Mesendoderm (in vitro differentiated cells): ENCODE results near the gene MTERF4.

Source experiments
- DNase-seq: peaks from one replicate; pipeline ENCODE4 v3.0.0; 2013
- H2AK5ac ChIP-seq: 2 replicates; pipeline ENCODE4 v1.6.1; 2013; ENCODE audit warnings: low read length, inconsistent platforms
- H2BK120ac ChIP-seq: 2 replicates; pipeline ENCODE4 v1.6.1; 2013; ENCODE audit warnings: low read depth, mild to moderate bottlenecking, low read length, moderate library complexity, mixed read lengths
- H2BK15ac ChIP-seq: replicated peaks from 2 replicates; pipeline ENCODE4 v1.6.1; 2013; ENCODE audit warnings: low read depth, mild to moderate bottlenecking, moderate library complexity
- H2BK5ac ChIP-seq: 2 replicates; pipeline ENCODE4 v1.6.1; 2013; ENCODE audit warnings: low read length, inconsistent platforms
- H3K18ac ChIP-seq: 2 replicates; pipeline ENCODE4 v1.6.1; 2013; ENCODE audit warnings: mild to moderate bottlenecking, low read length, mixed read lengths
- H3K23ac ChIP-seq: one replicate; pipeline ENCODE4 v1.6.1; 2013; ENCODE audit warnings: low read length
- H3K27ac ChIP-seq: 2 replicates; pipeline ENCODE4 v1.5.1; 2013; ENCODE audit warnings: low read depth, mild to moderate bottlenecking, inconsistent platforms, low read length, moderate library complexity
- H3K27me3 ChIP-seq: 2 replicates; pipeline ENCODE4 v1.6.1; 2013; ENCODE audit warnings: low read length, control low read depth, mild to moderate bottlenecking, inconsistent platforms; ENCODE audit not compliant: insufficient read depth, poor library complexity
- H3K36me3 ChIP-seq: 2 replicates; pipeline ENCODE4 v1.6.1; 2013; ENCODE audit warnings: low read length, inconsistent platforms; ENCODE audit not compliant: control insufficient read depth, insufficient read depth
- H3K4ac ChIP-seq: one replicate; pipeline ENCODE4 v1.6.1; 2013; ENCODE audit warnings: low read depth, mild to moderate bottlenecking, low read length, moderate library complexity
- H3K4me1 ChIP-seq: 2 replicates; pipeline ENCODE4 v1.6.1; 2013; ENCODE audit warnings: low read depth, low read length, inconsistent platforms; ENCODE audit not compliant: control insufficient read depth
- H3K4me2 ChIP-seq: 2 replicates; pipeline ENCODE4 v1.6.1; 2013; ENCODE audit warnings: low read length
- H3K4me3 ChIP-seq: 2 replicates; pipeline ENCODE4 v1.5.1; 2013; ENCODE audit warnings: mild to moderate bottlenecking, low read length
- H3K56ac ChIP-seq: one replicate; pipeline ENCODE4 v1.6.1; 2013; ENCODE audit warnings: low read length
- H3K79me1 ChIP-seq: 2 replicates; pipeline ENCODE4 v1.6.1; 2013; ENCODE audit warnings: low read length, inconsistent platforms
- H3K79me2 ChIP-seq: 2 replicates; pipeline ENCODE4 v1.6.1; 2013; ENCODE audit warnings: mild to moderate bottlenecking, low read length; ENCODE audit not compliant: control insufficient read depth, insufficient read depth
- H3K9ac ChIP-seq: 2 replicates; pipeline ENCODE4 v1.6.1; 2013; ENCODE audit warnings: low read length, inconsistent platforms
- H4K5ac ChIP-seq: one replicate; pipeline ENCODE4 v1.6.1; 2013; ENCODE audit warnings: low read length
- H4K8ac ChIP-seq: one replicate; pipeline ENCODE4 v1.6.1; 2013; ENCODE audit warnings: low read depth, mild to moderate bottlenecking, control low read depth, low read length, moderate library complexity
- WGBS: extraction: QIAGEN DNeasy Blood & Tissue Kit; methylation state at CpG from one replicate; pipeline ENCODE4 v1.1.7; 2013; ENCODE audit warnings: low lambda C conversion rate, missing lambda C conversion rate; ENCODE audit not compliant: insufficient coverage; ENCODE audit errors: extremely low coverage; 5-methylcytosine and 5-hydroxymethylcytosine counted together

MTERF4 gene

GRCh38 chr2:241073166-241074064, 28.7 kb downstream of the MTERF4 start:
- no peak for DNase-seq
- H3K4me3 ChIP-seq, result no peak overlapping the region
- no peak overlapping the region for H4K8ac ChIP-seq
- no CpG with 5 or more reads among the region's 25 CpGs for WGBS
- H3K27ac ChIP-seq, result no peak overlapping the region
- H4K5ac ChIP-seq, result no peak overlapping the region
- no peak overlapping the region for H3K56ac ChIP-seq
- no peaks in the 10 kb centered on the region for H3K4me1 ChIP-seq
- no peak overlapping the region for H3K4ac ChIP-seq
- H2BK15ac ChIP-seq, result no peak overlapping the region
- no peaks in the 10 kb centered on the region for H3K27me3 ChIP-seq
- no peaks in the 10 kb centered on the region for H3K79me1 ChIP-seq
- no peak overlapping the region for H2AK5ac ChIP-seq
- H3K18ac ChIP-seq, result no peak overlapping the region
- no peaks in the 10 kb centered on the region for H3K36me3 ChIP-seq
- no peak overlapping the region for H3K4me2 ChIP-seq
- H2BK120ac ChIP-seq, result no peak overlapping the region
- no peak overlapping the region for H2BK5ac ChIP-seq
- peak overlapping the region; percentile 11 for H3K23ac ChIP-seq
- no peaks in the 10 kb centered on the region for H3K79me2 ChIP-seq
- H3K9ac ChIP-seq, result no peak overlapping the region

GRCh38 chr2:241072553-241073165, 29.4 kb downstream of the MTERF4 start:
- Histone ChIP-seq H2BK120ac (no peak overlapping the region), H3K36me3 (no peaks in the 10 kb centered on the region), H3K79me2 (no peaks in the 10 kb centered on the region)

GRCh38 chr2:241072151-241072550, 29.9 kb downstream of the MTERF4 start:
- no peak overlapping the region for H3K4me3 ChIP-seq
- no CpG with 5 or more reads among the region's 9 CpGs for WGBS
- H4K5ac ChIP-seq, result no peak overlapping the region
- no peaks in the 10 kb centered on the region for H3K79me1 ChIP-seq
- H2BK5ac ChIP-seq, result no peak overlapping the region
- H3K4me2 ChIP-seq, result no peak overlapping the region
- no peak overlapping the region for H3K27ac ChIP-seq
- H3K18ac ChIP-seq, result no peak overlapping the region
- no peak overlapping the region for H3K23ac ChIP-seq
- no peak overlapping the region for H3K9ac ChIP-seq
- H3K4ac ChIP-seq, result no peak overlapping the region
- H3K36me3 ChIP-seq, result no peaks in the 10 kb centered on the region
- H3K4me1 ChIP-seq, result no peaks in the 10 kb centered on the region
- H3K27me3 ChIP-seq, result no peaks in the 10 kb centered on the region
- no peaks in the 10 kb centered on the region for H3K79me2 ChIP-seq
- H2BK15ac ChIP-seq, result no peak overlapping the region
- H2BK120ac ChIP-seq, result no peak overlapping the region
- H2AK5ac ChIP-seq, result no peak overlapping the region
- no peak for DNase-seq
- no peak overlapping the region for H4K8ac ChIP-seq
- H3K56ac ChIP-seq, result no peak overlapping the region

More at GRCh38 chr2:241072553-241073165, 29.4 kb downstream of the MTERF4 start:
- WGBS, result no CpG with 5 or more reads among the region's 14 CpGs
- Histone ChIP-seq H3K4me3 (no peak overlapping the region), H3K18ac (no peak overlapping the region), H3K79me1 (no peaks in the 10 kb centered on the region), H2BK15ac (no peak overlapping the region), H2AK5ac (no peak overlapping the region), H3K4me2 (no peak overlapping the region), H3K23ac (no peak overlapping the region), H3K4ac (no peak overlapping the region), H3K9ac (no peak overlapping the region), H4K5ac (no peak overlapping the region), H2BK5ac (no peak overlapping the region), H3K4me1 (no peaks in the 10 kb centered on the region), H3K56ac (no peak overlapping the region), H4K8ac (no peak overlapping the region), H3K27me3 (no peaks in the 10 kb centered on the region), H3K27ac (no peak overlapping the region)
- no peak for DNase-seq

GRCh38 chr2:241071677-241072111, 30.4 kb downstream of the MTERF4 start:
- Histone ChIP-seq H3K27ac (no peak overlapping the region), H4K5ac (no peak overlapping the region), H3K9ac (no peak overlapping the region), H3K4me2 (no peak overlapping the region), H3K36me3 (no peaks in the 10 kb centered on the region), H3K56ac (no peak overlapping the region), H2BK5ac (no peak overlapping the region), H4K8ac (no peak overlapping the region), H3K4me3 (no peak overlapping the region), H3K4ac (no peak overlapping the region), H3K79me1 (no peaks in the 10 kb centered on the region), H3K4me1 (no peaks in the 10 kb centered on the region), H3K79me2 (no peaks in the 10 kb centered on the region), H2BK15ac (no peak overlapping the region), H3K27me3 (no peaks in the 10 kb centered on the region), H3K18ac (no peak overlapping the region), H3K23ac (no peak overlapping the region), H2AK5ac (no peak overlapping the region), H2BK120ac (no peak overlapping the region)
- no CpG with 5 or more reads among the region's 25 CpGs for WGBS
- no peak for DNase-seq

- WGBS, result no CpG with 5 or more reads among the region's 31 CpGs
- no peak overlapping the region for H3K27ac ChIP-seq
These were observed 31.0 kb downstream of the MTERF4 start for GRCh38 chr2:241070811-241071676.

More at GRCh38 chr2:241070811-241071676, 31.0 kb downstream of the MTERF4 start:
- H3K4me2 ChIP-seq, result no peak overlapping the region
- no peak overlapping the region for H2BK120ac ChIP-seq
- no peak overlapping the region for H3K4ac ChIP-seq
- no peaks in the 10 kb centered on the region for H3K27me3 ChIP-seq
- H2AK5ac ChIP-seq, result no peak overlapping the region
- H3K79me2 ChIP-seq, result no peaks in the 10 kb centered on the region
- H2BK5ac ChIP-seq, result no peak overlapping the region
- H3K79me1 ChIP-seq, result no peaks in the 10 kb centered on the region
- H3K9ac ChIP-seq, result no peak overlapping the region
- H3K18ac ChIP-seq, result no peak overlapping the region
- no peak for DNase-seq
- no peak overlapping the region for H3K23ac ChIP-seq
- H3K36me3 ChIP-seq, result no peaks in the 10 kb centered on the region
- no peak overlapping the region for H4K5ac ChIP-seq
- H3K4me3 ChIP-seq, result no peak overlapping the region
- H4K8ac ChIP-seq, result no peak overlapping the region
- no peak overlapping the region for H2BK15ac ChIP-seq
- H3K56ac ChIP-seq, result no peak overlapping the region
- H3K4me1 ChIP-seq, result no peaks in the 10 kb centered on the region
